Heart left ventricle (tissue), 16 donors: ENCODE data around the gene SLC35G2. TPM values are rescaled to one million over a fixed set of nuclear protein-coding genes. Genes with fewer than 3 reads are reported as not detected.
A peak's percentile ranks its signal among the peaks of the same experiment; 100 is the strongest.
"Not testable (repeated sequence)": the region's sequence is repeated elsewhere in the genome, so short reads cannot be mapped to it uniquely, and the experiment has no call there.

ENCODE experiments used
- ATAC-seq, 4 donors: fragments of 200-7000 bp; cut with Tn5 transposase; one replicate each; pipeline ENCODE4 v1.9.1; 2020 to 2022; ENCODE audit warnings: moderate library complexity in 4 of 4, mild to moderate bottlenecking in 3 of 4, moderate number of reproducible peaks in 1 of 4
- DNase-seq, 5 donors: peaks; one replicate each; pipeline ENCODE4 v3.0.0-alpha.2; 2020
- H3K27ac ChIP-seq, 12 donors: fragments of 200-600 bp; sonication (generic) in 4 of 12; one replicate each; pipeline versions ENCODE4 v1.5.0 to v1.8.0; 2016 to 2022; ENCODE audit warnings: mild to moderate bottlenecking in 2 of 12
- H3K27me3 ChIP-seq, 9 donors: fragments of 200-600 bp; sonication (generic) in 2 of 9; one replicate each; pipeline versions ENCODE4 v1.5.1 to v1.8.0; 2016 to 2022; ENCODE audit warnings: mild to moderate bottlenecking in 3 of 9
- H3K36me3 ChIP-seq, 9 donors: fragments of 200-600 bp; sonication (generic) in 2 of 9; one replicate each; pipeline versions ENCODE4 v1.5.0 to v1.8.0; 2018 to 2022; ENCODE audit warnings: mild to moderate bottlenecking in 2 of 9
- H3K4me1 ChIP-seq, 12 donors: fragments of 200-600 bp; sonication (generic) in 4 of 12; one replicate each; pipeline versions ENCODE4 v1.5.0 to v1.8.0; 2016 to 2022; ENCODE audit warnings: mild to moderate bottlenecking in 3 of 12
- H3K4me3 ChIP-seq, 12 donors: fragments of 200-600 bp; sonication (generic) in 4 of 12; one replicate each; pipeline versions ENCODE4 v1.5.0 to v1.8.0; 2017 to 2022; ENCODE audit warnings: mild to moderate bottlenecking in 9 of 12, moderate library complexity in 4 of 12
- H3K9me3 ChIP-seq, 12 donors: fragments of 200-600 bp; sonication (generic) in 4 of 12; one replicate each; pipeline versions ENCODE4 v1.5.0 to v1.8.0; 2016 to 2022; ENCODE audit warnings: mild to moderate bottlenecking in 1 of 12
- CTCF ChIP-seq, 12 donors: fragments of 200-600 bp; sonication (generic) in 4 of 12; IDR thresholded peaks; one replicate each; pipeline versions ENCODE4 v1.5.0 to v1.8.0; 2018 to 2022; ENCODE audit warnings: antibody characterized with exemption in 12 of 12, mild to moderate bottlenecking in 5 of 12
- POLR2A ChIP-seq, 2 donors: fragments of 450-650 bp; IDR thresholded peaks; one replicate each; pipeline ENCODE4 v1.6.1; 2017; ENCODE audit warnings: antibody characterized with exemption in 2 of 2, mild to moderate bottlenecking in 2 of 2, moderate library complexity in 2 of 2
- WGBS, 4 donors: extraction: QIAGEN DNeasy Blood & Tissue Kit in 2 of 4; methylation state at CpG; one replicate each; pipeline versions ENCODE4 v1.1.5 to v1.1.7; 2013 to 2018; 5-methylcytosine and 5-hydroxymethylcytosine counted together
- intact Hi-C, 10 donors: fragments of 100-400 bp; cut with DNase I; formaldehyde crosslinking; loops; one replicate each; pipeline versions ENCODE4 v1.11.1 to v1.14.2; 2022
- polyA plus RNA-seq, 2 donors: library from polyadenylated mRNA; stranded (reverse); fragments of 200-250 nt; gene quantifications; one replicate each; pipeline ENCODE4 v1.2.3, GENCODE V29; 2013
- total RNA-seq, 9 donors: library from RNA; depleted of rRNA in 2 of 9; stranded (reverse); fragments of >200 nt in 2 of 9; fragmentation: NEBNext Ultra II Directional in 3 of 9; extraction: Animal tissue kit (Norgen Biotek cat#: 25700) in 3 of 9; gene quantifications; one replicate each; pipeline versions ENCODE4 v1.1.0 to v1.2.4, GENCODE V29; 2016 to 2023
- donor health status: ischemic (EF 13 %, LVEDD 7.1; RV severe dilation, severe dysfunction).
- donor health status: healthy with polysubstance abuse.
- donor health status: DM: no; HTN: yes; CAD: no.
- donor health status: DM: no; HTN: no; CAD: no.
- donor health status: ischemic (EF 25% LVEDD 6.9; RV normal size, moderate dysfunction).
- donor health status: ischemic (EF 25% LVEDD 5.7; RV mildly dilated, moderate dysfunction).
- donor health status: healthy.
- donor health status: DM: yes; HTN: yes; CAD: no.
- donor health status: ischemic (EF 35%, LVEDD 5.7; RV mildly dilated, moderate dysfunction).
- donor health status: nonischemic (EF 11% LVEDD 7.7; RV severe dilation, severe dysfunction).
- donor health status: DM: yes; HTN: yes; CAD: no.
- donor health status: PGD.
- donor health status: ischemic (EF 29% LVEDD 5.4; RV normal size, mild dysfunction).
- donor health status: nonischemic (EF 23%, LVEDD 6.1; RV moderate dilation, normal function).

Gene SLC35G2
- total and polyA plus RNA-seq, 11 donors, result 1.0 to 5.3 (median 3.5) TPM

GRCh38 chr3:136891934-136892855 is 73.3 kb downstream of the SLC35G2 start:
- H3K4me3 ChIP-seq, result no peak overlapping the region
- no peak overlapping the region for H3K27ac ChIP-seq

GRCh38 chr3:136893848-136894443 is 75.0 kb downstream of the SLC35G2 start:
- DNase-seq (no peak), ATAC-seq (peak in 1 of 4 donors; percentile 34)
- Histone ChIP-seq H3K27me3 (no peaks in the 10 kb centered on the region), H3K36me3 (peaks cover 0 to 4% (median 0%) of the 10 kb centered on the region in 9 donors), H3K4me3 (no peak overlapping the region), H3K4me1 (peaks cover 0 to 37% (median 18%) of the 10 kb centered on the region in 12 donors), H3K9me3 (peaks cover 0 to 26% (median 2%) of the 10 kb centered on the region in 12 donors), H3K27ac (peak overlapping the region in 5 of 12 donors; percentile 26 to 51 (median 45))
- 54 to 62% (median 60%) methylated on average over 5 of the region's 5 CpGs for WGBS, 4 donors
- intact Hi-C loops, result no loop called here
- TF ChIP-seq POLR2A (IDR thresholded peaks at IDR 0.05) (no peak), CTCF (IDR thresholded peaks at IDR 0.05) (no peak)

More at GRCh38 chr3:136891934-136892855, 73.3 kb downstream of the SLC35G2 start:
- Histone ChIP-seq H3K4me1 (peaks cover 0 to 20% (median 11%) of the 10 kb centered on the region in 12 donors), H3K9me3 (peaks cover 0 to 26% (median 2%) of the 10 kb centered on the region in 12 donors), H3K36me3 (peaks cover 0 to 4% (median 0%) of the 10 kb centered on the region in 9 donors), H3K27me3 (no peaks in the 10 kb centered on the region)
- DNase-seq (no peak), ATAC-seq (no peak)
- intact Hi-C loops, result no loop called here
- WGBS, 4 donors, result 49 to 50% (median 50%) methylated on average over 2 of the region's 2 CpGs
- TF ChIP-seq POLR2A (IDR thresholded peaks at IDR 0.05) (no peak), CTCF (IDR thresholded peaks at IDR 0.05) (no peak)

GRCh38 chr3:136897171-136897570 is 78.2 kb downstream of the SLC35G2 start:
- H3K4me3 ChIP-seq, H3K36me3 ChIP-seq, H3K27me3 ChIP-seq, DNase-seq, ATAC-seq, intact Hi-C loops, H3K27ac ChIP-seq: not testable (repeated sequence)
- WGBS, 4 donors, result 90 to 100% (median 97%) methylated on average over 1 of the region's 1 CpG
- Histone ChIP-seq H3K9me3 (peaks cover 0 to 23% (median 2%) of the 10 kb centered on the region in 12 donors), H3K4me1 (peaks cover 0 to 69% (median 24%) of the 10 kb centered on the region in 12 donors)

GRCh38 chr3:136898549-136898948 is 79.6 kb downstream of the SLC35G2 start:
- DNase-seq, result no peak
- TF ChIP-seq POLR2A (IDR thresholded peaks at IDR 0.05) (no peak), CTCF (IDR thresholded peaks at IDR 0.05) (no peak)
- H3K4me1 ChIP-seq, result peaks cover 0 to 75% (median 23%) of the 10 kb centered on the region in 12 donors
- H3K27ac ChIP-seq, result peak overlapping the region in 2 of 12 donors; percentile 6 to 10
- peak in 1 of 4 donors; percentile 38 for ATAC-seq
- intact Hi-C loops, result loop anchor here in 1 of 10 donors (1.0 kb wide), 1 partner anchor 33 kb away; no protein-coding TSS in a partner anchor
- no peaks in the 10 kb centered on the region for H3K27me3 ChIP-seq
- 35 to 48% (median 47%) methylated on average over 4 of the region's 4 CpGs for WGBS, 4 donors
- H3K36me3 ChIP-seq, result peaks cover 0 to 9% (median 0%) of the 10 kb centered on the region in 9 donors
- peaks cover 0 to 22% (median 4%) of the 10 kb centered on the region in 12 donors for H3K9me3 ChIP-seq
- H3K4me3 ChIP-seq, result no peak overlapping the region
